ENCODE results near the gene MYT1.
A peak's percentile ranks its signal among the peaks of the same experiment; 100 is the strongest.

The MYT1 gene

GRCh38 chr20:64264091-64264490, 99.8 kb downstream of the MYT1 start:
- H4K20me1 ChIP-seq = peaks cover 7 to 51% (median 34%) of the 10 kb centered on the region in 11 experiments; a peak in 12 of 22 replicates
- no peak overlapping the region for H3K27ac ChIP-seq
- no peak for TF ChIP-seq Cebpa-rat (IDR thresholded peaks at IDR 0.05)
- peaks cover 47 to 86% (median 62%) of the 10 kb centered on the region in 11 experiments for H3K36me3 ChIP-seq
- no peak overlapping the region for H3K4me3 ChIP-seq
- no peaks in the 10 kb centered on the region for H3K27me3 ChIP-seq
- no peak overlapping the region for H3K4me2 ChIP-seq
- H3K9ac ChIP-seq = no peak overlapping the region
- H3K9me3 ChIP-seq (replicated peaks in 1 of 11) = no peaks in the 10 kb centered on the region
- H3K4me1 ChIP-seq = peaks cover 9 to 26% (median 16%) of the 10 kb centered on the region in 10 experiments; a peak in 18 of 20 replicates

GRCh38 chr20:64265201-64265600, 100.9 kb downstream of the MYT1 start:
- Histone ChIP-seq H3K9me3 (replicated peaks in 1 of 11) (no peaks in the 10 kb centered on the region), H3K4me1 (peaks cover 9 to 23% (median 14%) of the 10 kb centered on the region in 10 experiments; a peak in 18 of 20 replicates), H3K36me3 (peaks cover 49 to 93% (median 68%) of the 10 kb centered on the region in 11 experiments), H3K27ac (no peak overlapping the region), H3K27me3 (no peaks in the 10 kb centered on the region), H4K20me1 (peaks cover 7 to 52% (median 37%) of the 10 kb centered on the region in 11 experiments; a peak in 12 of 22 replicates), H3K9ac (no peak overlapping the region), H3K4me3 (no peak overlapping the region), H3K4me2 (no peak overlapping the region)
- TF ChIP-seq Cebpa-rat (IDR thresholded peaks at IDR 0.05) = no peak

GRCh38 chr20:64266988-64267387, 102.7 kb downstream of the MYT1 start:
- peaks cover 47 to 90% (median 70%) of the 10 kb centered on the region in 11 experiments for H3K36me3 ChIP-seq
- H4K20me1 ChIP-seq = peaks cover 13 to 49% (median 39%) of the 10 kb centered on the region in 11 experiments; a peak in 17 of 22 replicates
- H3K9ac ChIP-seq = no peak overlapping the region
- H3K4me1 ChIP-seq = peaks cover 0 to 6% (median 0%) of the 10 kb centered on the region in 10 experiments; a peak in 1 of 20 replicates
- H3K4me2 ChIP-seq = no peak overlapping the region
- H3K4me3 ChIP-seq = no peak overlapping the region
- no peak for TF ChIP-seq Cebpa-rat (IDR thresholded peaks at IDR 0.05)
- no peaks in the 10 kb centered on the region for H3K27me3 ChIP-seq
- no peaks in the 10 kb centered on the region for H3K9me3 ChIP-seq (replicated peaks in 1 of 11)
- no peak overlapping the region for H3K27ac ChIP-seq

GRCh38 chr20:64268174-64268573, 103.9 kb downstream of the MYT1 start:
- no peaks in the 10 kb centered on the region for H3K9me3 ChIP-seq (replicated peaks in 1 of 11)
- H3K4me1 ChIP-seq = no peaks in the 10 kb centered on the region
- no peak overlapping the region for H3K27ac ChIP-seq
- peaks cover 49 to 90% (median 73%) of the 10 kb centered on the region in 11 experiments for H3K36me3 ChIP-seq
- no peak for TF ChIP-seq Cebpa-rat (IDR thresholded peaks at IDR 0.05)
- H3K27me3 ChIP-seq = no peaks in the 10 kb centered on the region
- H3K4me3 ChIP-seq = no peak overlapping the region
- H4K20me1 ChIP-seq = peaks cover 7 to 43% (median 35%) of the 10 kb centered on the region in 11 experiments; a peak in 17 of 22 replicates
- H3K9ac ChIP-seq = no peak overlapping the region
- no peak overlapping the region for H3K4me2 ChIP-seq

DNA sequence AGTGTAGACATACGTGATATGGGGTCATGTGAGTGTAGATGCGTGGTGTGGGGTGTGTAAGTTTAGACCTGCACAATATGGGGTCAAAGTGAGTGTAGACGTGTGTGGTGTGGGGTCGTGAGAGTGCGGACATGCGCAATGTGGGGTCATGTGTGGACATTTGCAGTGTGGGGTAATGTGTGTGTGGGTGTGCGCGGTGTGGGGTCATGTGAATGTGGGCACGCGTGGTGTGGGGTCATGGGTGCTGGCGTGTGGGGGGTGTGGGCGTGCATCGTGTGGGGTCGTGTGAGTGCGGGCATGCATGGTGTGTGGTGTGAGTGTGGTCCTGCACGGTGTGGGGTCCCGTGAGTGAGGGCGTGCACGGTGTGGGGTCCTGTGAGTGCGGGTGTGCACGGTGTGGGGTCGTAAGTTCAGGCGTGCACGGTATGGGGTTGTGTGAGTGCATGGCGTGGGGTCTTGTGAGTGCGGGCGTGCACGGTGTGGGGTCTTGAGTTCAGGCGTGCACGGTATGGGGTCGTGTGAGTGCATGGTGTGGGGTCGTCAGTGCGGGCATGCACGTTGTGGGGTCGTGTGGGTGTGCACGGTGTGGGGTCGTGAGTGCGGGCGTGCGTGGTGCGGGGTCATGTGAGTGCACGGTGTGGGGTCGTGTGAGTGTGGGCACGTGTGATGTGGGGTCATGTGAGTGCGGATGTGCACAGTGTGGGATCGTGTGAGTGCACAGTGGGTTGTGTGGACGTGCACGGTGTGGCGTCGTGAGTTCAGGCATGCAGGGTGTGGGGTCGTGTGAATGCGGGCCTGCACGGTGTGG, 105.6 kb downstream of the MYT1 start:
- H3K4me2 ChIP-seq = no peak overlapping the region
- no peak overlapping the region for H3K9ac ChIP-seq
- no peaks in the 10 kb centered on the region for H3K9me3 ChIP-seq (replicated peaks in 1 of 11)
- H3K36me3 ChIP-seq = peaks cover 55 to 90% (median 77%) of the 10 kb centered on the region in 11 experiments
- H3K27me3 ChIP-seq = no peaks in the 10 kb centered on the region
- H3K4me3 ChIP-seq = no peak overlapping the region
- H3K27ac ChIP-seq = no peak overlapping the region
- TF ChIP-seq Cebpa-rat (IDR thresholded peaks at IDR 0.05) = no peak
- H4K20me1 ChIP-seq = peaks cover 4 to 45% (median 25%) of the 10 kb centered on the region in 11 experiments; a peak in 16 of 22 replicates
- H3K4me1 ChIP-seq = no peaks in the 10 kb centered on the region

DNA sequence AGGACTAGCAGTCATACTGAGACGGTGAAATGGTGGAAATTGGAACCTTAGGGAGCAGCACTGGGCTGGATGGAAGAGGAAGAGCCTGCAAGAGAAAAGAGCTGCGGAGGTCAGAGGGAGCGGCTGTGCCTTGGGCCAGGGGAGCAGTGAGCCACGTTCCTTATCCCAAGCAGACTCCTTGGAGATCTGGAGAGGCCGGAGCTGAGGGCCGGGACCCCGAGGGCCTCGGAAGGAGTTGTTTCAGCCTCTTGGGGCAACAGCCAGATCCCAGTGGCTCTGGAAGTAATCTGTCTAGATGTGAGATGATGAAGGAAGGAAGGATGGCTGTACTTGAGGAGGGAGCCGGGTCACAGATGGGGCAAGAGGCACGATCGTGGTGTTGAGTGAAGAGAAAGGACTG, 107.4 kb downstream of the MYT1 start:
- TF ChIP-seq Cebpa-rat (IDR thresholded peaks at IDR 0.05) = no peak
- no peak overlapping the region for H3K4me2 ChIP-seq
- no peak overlapping the region for H3K9ac ChIP-seq
- peaks cover 0 to 41% (median 20%) of the 10 kb centered on the region in 11 experiments; a peak in 16 of 22 replicates for H4K20me1 ChIP-seq
- H3K27ac ChIP-seq = no peak overlapping the region
- H3K9me3 ChIP-seq (replicated peaks in 1 of 11) = no peaks in the 10 kb centered on the region
- no peaks in the 10 kb centered on the region for H3K27me3 ChIP-seq
- peaks cover 49 to 87% (median 70%) of the 10 kb centered on the region in 11 experiments for H3K36me3 ChIP-seq
- no peaks in the 10 kb centered on the region for H3K4me1 ChIP-seq
- H3K4me3 ChIP-seq = no peak overlapping the region

- Histone ChIP-seq H3K9me3 (replicated peaks in 1 of 11) (no peaks in the 10 kb centered on the region), H3K9ac (no peak overlapping the region), H3K27me3 (no peaks in the 10 kb centered on the region), H3K4me1 (peaks cover 0 to 9% (median 0%) of the 10 kb centered on the region in 10 experiments; a peak in 2 of 20 replicates), H3K27ac (no peak overlapping the region), H3K4me3 (no peak overlapping the region), H3K4me2 (no peak overlapping the region), H4K20me1 (peaks cover 0 to 38% (median 21%) of the 10 kb centered on the region in 11 experiments; a peak in 16 of 22 replicates), H3K36me3 (peaks cover 41 to 80% (median 58%) of the 10 kb centered on the region in 11 experiments)
- TF ChIP-seq Cebpa-rat (IDR thresholded peaks at IDR 0.05) = no peak
These were observed 108.9 kb downstream of the MYT1 start for GRCh38 chr20:64273109-64273508.

DNA sequence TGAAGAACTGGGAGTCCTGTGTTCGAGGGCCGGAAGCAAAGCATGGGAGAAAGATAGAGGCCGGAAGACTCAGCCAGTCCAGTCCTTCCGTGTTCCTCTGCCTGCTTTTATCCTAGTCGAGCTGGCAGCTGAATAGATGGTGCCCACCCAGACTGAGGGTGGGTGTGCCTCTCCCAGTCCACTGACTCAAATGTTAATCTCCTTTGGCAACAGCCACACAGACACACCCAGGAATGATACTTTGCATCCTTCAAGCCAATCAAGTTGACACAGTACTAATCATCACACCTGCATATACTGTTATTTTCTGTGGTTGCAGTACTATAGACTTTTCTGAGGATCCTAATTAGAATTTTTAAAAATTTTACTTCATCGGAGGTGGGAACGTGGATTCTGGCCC, 112.6 kb downstream of the MYT1 start:
- H3K4me3 ChIP-seq = no peak overlapping the region
- H3K4me2 ChIP-seq = no peak overlapping the region
- no peaks in the 10 kb centered on the region for H3K9me3 ChIP-seq (replicated peaks in 1 of 11)
- H4K20me1 ChIP-seq = peaks cover 0 to 26% (median 9%) of the 10 kb centered on the region in 11 experiments; a peak in 15 of 22 replicates
- TF ChIP-seq Cebpa-rat (IDR thresholded peaks at IDR 0.05) = no peak
- no peaks in the 10 kb centered on the region for H3K27me3 ChIP-seq
- H3K36me3 ChIP-seq = peaks cover 16 to 53% (median 35%) of the 10 kb centered on the region in 11 experiments
- H3K27ac ChIP-seq = no peak overlapping the region
- peaks cover 0 to 13% (median 8%) of the 10 kb centered on the region in 10 experiments; a peak in 10 of 20 replicates for H3K4me1 ChIP-seq
- no peak overlapping the region for H3K9ac ChIP-seq

DNA sequence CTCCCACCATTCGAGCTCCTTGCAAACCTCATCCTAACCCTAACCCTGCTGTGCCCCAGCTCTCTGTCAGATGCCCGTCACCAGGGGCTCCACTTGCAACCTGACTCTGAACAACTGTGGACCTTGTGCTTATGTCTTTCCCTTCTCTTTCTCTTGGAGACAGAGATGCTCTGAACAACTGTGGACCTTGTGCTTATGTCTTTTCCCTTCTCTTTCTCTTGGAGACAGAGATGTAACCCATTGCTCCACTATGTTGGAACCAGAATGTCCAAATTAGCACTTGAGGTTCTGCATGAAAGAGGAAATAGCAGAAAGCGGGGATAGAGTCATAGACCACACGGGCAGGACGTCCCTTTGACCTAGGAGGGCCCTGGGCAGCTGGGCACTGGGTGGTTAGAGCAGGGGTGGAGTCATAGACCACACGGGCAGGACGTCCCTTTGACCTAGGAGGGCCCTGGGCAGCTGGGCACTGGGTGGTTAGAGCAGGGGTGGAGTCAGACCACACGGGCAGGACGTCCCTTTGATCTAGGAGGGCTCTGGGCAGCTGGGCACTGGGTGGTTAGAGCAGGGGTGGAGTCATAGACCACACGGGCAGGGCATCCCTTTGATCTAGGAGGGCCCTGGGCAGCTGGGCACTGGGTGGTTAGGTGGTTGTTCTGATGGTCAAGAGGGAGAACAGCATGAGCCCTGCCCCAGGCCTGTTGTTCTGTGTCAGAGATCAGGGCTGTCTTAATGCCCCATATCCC, 113.5 kb downstream of the MYT1 start:
- Histone ChIP-seq H3K27ac (no peak overlapping the region), H3K9ac (no peak overlapping the region), H3K4me2 (peak overlapping the region in 1 of 11 experiments; percentile 32; a peak in 1 of 22 replicates), H4K20me1 (peaks cover 0 to 17% (median 4%) of the 10 kb centered on the region in 11 experiments; a peak in 10 of 22 replicates), H3K27me3 (no peaks in the 10 kb centered on the region), H3K9me3 (replicated peaks in 1 of 11) (no peaks in the 10 kb centered on the region), H3K4me1 (peaks cover 0 to 13% (median 8%) of the 10 kb centered on the region in 10 experiments; a peak in 10 of 20 replicates), H3K36me3 (peaks cover 15 to 43% (median 26%) of the 10 kb centered on the region in 11 experiments), H3K4me3 (no peak overlapping the region)
- no peak for TF ChIP-seq Cebpa-rat (IDR thresholded peaks at IDR 0.05)

Data from BLaER1 treated with 17β-estradiol and CSF1 and Interleukin-3, amounts not matched to agents 10 nM and 100 nM (cell line).